Transverse colon (tissue), 3 donors: ENCODE data around the gene PIP4P1.

Experiments used
- EP300 ChIP-seq: sonication (generic); formaldehyde crosslinking; IDR thresholded peaks from one replicate; pipeline ENCODE4 v1.6.1; 2017; ENCODE audit warnings: antibody characterized with exemption, low read depth
- POLR2A ChIP-seq: fragments of 450-650 bp; IDR thresholded peaks from one replicate; pipeline ENCODE4 v1.6.1; 2016; ENCODE audit warnings: antibody characterized with exemption, mild to moderate bottlenecking, moderate library complexity
- TF ChIP-seq, protein P1 (sequence below), 5 experiments: fragments of 200-600 bp in 3 of 5; fragments of 450-650 bp in 2 of 5; sonication (generic) in 3 of 5; IDR thresholded peaks; 1 replicate in 2 of 5; 2 replicates in 3 of 5; pipeline ENCODE4 v1.5.1; 2016 to 2017; ENCODE audit warnings: antibody characterized with exemption in 5 of 5, inconsistent platforms in 3 of 5, mild to moderate bottlenecking in 2 of 5, moderate library complexity in 1 of 5

DNA sequence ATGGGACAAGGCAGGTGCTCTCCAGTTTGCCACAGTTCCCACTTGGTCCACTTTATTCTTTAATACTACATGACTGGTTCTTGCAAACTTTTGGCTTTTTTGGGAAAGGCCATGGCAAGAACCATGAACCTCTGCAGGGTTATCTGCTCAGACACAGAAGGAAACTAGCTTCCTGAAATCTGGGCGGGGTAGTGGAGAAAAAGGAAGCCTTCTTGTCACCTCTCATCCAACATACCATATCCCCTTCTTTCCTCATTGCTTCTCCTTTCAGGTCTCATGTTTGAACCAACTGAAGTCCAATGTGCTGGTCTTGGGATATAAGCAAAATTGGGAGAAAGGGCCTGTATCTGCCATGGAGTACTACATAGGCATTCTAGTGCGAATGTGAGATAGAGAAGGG is 19.8 kb downstream of the PIP4P1 start:
- TF ChIP-seq, protein P1, sequence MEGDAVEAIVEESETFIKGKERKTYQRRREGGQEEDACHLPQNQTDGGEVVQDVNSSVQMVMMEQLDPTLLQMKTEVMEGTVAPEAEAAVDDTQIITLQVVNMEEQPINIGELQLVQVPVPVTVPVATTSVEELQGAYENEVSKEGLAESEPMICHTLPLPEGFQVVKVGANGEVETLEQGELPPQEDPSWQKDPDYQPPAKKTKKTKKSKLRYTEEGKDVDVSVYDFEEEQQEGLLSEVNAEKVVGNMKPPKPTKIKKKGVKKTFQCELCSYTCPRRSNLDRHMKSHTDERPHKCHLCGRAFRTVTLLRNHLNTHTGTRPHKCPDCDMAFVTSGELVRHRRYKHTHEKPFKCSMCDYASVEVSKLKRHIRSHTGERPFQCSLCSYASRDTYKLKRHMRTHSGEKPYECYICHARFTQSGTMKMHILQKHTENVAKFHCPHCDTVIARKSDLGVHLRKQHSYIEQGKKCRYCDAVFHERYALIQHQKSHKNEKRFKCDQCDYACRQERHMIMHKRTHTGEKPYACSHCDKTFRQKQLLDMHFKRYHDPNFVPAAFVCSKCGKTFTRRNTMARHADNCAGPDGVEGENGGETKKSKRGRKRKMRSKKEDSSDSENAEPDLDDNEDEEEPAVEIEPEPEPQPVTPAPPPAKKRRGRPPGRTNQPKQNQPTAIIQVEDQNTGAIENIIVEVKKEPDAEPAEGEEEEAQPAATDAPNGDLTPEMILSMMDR (IDR thresholded peaks at IDR 0.05): no peak
- no peak for TF ChIP-seq POLR2A
- TF ChIP-seq EP300: no peak
